GM20000 (cell line): ENCODE data around the gene KCNJ6.

Experiments used
- DNase-seq: peaks from one replicate; pipeline ENCODE4 v3.0.0; 2012; ENCODE audit warnings: low spot score
- TF ChIP-seq, protein P1 (sequence below): IDR thresholded peaks from 2 replicates; pipeline ENCODE4 v1.5.1; 2012; ENCODE audit warnings: mild to moderate bottlenecking, control low read depth; ENCODE audit errors: extremely low read depth, missing control alignments

Gene KCNJ6

DNA sequence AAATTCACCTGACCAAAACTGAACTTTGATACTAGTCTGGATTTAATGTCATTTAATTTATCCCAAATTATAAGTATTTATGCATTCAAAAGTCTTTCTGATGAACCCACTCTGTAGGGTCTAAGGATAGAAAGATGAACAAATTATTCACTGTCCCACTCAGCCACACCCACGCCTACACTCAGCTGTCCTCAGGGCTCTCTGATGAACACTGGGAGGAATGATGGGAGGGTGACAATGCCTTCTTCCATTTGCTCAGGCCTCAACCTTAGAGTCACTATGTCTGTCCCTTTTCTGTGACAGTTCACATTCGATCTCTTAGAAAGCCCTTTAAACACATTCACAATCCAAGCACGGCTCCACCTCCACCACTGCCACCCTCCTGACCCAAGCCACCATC, 41.8 kb downstream of the KCNJ6 start:
- DNase-seq, result no peak
- TF ChIP-seq, protein P1, sequence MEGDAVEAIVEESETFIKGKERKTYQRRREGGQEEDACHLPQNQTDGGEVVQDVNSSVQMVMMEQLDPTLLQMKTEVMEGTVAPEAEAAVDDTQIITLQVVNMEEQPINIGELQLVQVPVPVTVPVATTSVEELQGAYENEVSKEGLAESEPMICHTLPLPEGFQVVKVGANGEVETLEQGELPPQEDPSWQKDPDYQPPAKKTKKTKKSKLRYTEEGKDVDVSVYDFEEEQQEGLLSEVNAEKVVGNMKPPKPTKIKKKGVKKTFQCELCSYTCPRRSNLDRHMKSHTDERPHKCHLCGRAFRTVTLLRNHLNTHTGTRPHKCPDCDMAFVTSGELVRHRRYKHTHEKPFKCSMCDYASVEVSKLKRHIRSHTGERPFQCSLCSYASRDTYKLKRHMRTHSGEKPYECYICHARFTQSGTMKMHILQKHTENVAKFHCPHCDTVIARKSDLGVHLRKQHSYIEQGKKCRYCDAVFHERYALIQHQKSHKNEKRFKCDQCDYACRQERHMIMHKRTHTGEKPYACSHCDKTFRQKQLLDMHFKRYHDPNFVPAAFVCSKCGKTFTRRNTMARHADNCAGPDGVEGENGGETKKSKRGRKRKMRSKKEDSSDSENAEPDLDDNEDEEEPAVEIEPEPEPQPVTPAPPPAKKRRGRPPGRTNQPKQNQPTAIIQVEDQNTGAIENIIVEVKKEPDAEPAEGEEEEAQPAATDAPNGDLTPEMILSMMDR, result no peak

DNA sequence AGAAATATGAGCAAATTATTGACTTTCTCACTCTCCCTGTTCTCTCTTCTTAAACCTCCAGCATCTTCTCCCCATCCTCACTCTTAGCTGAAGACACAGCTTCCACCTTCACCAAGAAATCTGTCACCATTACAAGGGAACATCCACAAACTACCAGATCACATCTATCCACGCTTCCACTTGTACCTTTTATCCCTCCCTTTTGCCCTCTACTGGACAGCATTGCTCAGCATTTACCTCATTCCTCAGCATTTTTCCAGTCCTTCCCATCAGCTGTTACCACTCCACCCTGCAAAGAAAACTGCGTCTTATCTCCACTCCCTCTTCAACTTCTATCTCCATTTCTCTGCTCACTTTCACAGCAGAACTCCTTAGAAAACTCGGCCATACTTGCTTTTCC, 42.6 kb downstream of the KCNJ6 start:
- DNase-seq, result no peak
- TF ChIP-seq, protein P1, result no peak

DNA sequence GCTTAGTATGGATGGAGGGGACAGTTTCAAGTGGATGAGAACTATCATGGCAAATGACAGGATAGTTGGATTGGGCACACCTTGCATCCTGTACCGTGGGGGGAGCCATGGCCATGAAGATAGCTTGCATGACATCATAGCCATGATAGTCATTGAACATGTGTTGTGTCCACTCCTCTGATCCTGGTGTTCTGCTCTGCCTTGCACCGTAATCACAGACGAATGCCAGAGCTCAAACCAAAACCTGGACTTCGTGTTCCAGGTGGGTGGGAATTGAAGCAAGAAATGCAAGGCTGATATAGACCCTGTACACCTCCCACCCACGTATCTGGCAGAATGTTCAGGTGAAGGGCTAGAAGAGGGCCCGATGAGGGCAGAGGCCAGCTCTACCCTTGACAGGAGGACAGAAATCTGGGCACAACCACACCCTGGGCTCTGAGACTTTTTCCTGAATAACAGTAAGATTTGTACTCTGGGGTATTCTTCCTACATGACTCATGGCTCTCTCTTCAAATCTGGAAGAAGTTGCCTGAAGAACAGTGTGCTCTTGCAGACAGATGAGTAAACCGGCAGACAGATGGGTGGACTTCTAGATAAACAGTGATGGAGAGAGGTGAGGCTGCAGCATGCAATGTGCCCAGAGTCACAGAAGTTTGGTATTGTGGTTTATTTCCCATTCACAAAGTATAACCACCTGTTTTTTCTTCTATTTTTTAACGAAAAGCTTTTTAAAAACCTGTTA, 45.0 kb downstream of the KCNJ6 start:
- TF ChIP-seq, protein P1, result no peak
- DNase-seq, result no peak

DNA sequence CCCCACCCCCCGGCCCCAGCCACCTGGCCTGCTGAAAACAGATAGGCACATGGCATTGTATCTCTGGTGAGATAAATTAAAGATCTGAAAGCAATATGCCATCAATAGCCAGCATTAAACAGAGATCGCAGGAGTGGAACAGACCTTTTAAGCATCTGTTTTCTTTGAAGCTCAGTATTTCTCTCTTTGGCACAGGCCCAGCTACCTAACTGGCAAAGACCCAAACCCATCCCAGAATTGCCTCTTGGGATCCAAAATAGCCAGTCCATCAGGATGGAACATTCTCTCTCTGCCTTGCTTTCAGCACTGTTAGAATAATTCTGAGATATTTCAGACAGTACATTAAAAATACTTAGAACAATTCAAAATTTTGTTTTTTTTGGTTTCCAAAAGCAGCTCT, 46.0 kb downstream of the KCNJ6 start:
- DNase-seq, result no peak
- TF ChIP-seq, protein P1, result no peak

DNA sequence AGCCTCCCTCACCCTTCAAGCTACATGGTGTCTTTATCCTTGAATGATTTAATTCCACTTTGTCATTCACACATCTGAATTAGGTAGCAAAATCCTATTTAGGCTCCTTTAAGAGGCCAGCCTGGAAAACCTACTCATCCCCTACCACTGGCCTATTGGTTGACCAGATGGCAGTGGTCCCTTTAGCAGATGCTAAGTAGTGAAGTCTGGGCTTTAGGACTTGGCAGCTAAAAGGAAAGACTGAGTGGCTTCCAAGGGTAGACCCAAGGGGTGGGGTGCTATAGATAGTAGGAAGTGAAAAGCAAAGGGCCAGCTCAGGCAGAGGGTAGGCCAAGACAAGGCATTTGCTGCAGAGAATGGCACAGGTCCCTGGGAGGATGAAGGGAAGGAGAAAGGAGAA, 46.6 kb downstream of the KCNJ6 start:
- TF ChIP-seq, protein P1, result no peak
- DNase-seq, result no peak

DNA sequence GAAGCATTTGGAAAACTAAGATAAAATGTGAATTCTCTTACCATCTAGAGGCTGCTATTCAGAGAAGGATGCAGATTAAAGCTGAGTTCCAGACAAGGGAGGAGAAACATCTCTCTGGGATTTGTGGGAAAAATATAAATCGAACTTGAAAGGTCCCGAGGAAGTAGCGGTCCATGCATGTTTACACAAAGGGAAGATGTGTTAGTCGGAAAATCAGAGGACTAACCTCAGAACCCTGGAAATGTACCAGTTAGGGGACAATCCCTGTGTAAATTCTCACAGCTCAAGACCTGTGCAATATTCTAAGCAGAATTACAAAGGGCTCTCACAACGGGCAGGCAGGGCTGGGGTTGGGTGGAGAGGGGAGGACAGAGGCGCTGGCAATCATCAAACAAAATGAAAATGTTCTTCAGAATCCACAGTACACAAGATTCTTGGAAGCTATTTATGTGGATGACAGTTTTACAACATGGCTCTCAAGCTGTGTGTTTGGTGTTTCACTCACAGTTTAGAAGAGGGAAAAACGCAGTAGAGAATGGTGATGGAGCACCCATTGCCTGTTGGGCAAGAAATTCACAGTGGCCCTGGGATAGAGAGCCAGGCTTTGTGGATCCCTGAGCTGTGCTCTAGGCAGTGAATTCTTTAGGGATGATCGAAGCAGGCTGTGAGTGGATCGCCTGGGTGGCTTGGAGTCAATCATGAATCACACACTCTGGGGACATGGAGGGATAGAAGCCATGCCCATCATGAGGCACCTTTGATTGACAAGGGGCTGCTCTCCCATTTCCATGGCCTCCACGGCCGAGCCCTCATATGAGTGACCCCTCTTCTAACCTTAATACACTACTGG, 47.6 kb downstream of the KCNJ6 start:
- no peak for DNase-seq
- TF ChIP-seq, protein P1, result no peak

DNA sequence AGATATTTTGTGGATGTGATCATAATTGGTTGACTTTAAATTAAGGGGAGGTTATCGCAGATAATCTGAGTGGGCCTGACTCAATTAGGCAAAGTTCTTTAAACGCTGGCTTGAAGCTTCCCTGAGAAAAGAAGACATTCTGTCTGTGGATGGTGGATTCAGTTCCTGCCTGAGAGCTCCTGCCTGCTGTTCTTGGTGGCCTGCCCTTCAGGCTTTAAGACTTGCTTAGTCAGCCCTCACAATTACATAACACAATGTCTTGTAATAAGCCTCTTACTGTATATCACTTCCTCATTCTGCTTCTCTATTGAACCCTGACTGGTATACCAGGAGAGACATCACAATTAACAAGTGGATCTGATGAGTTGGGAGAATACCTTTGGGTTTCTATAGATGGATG, 50.2 kb downstream of the KCNJ6 start:
- DNase-seq, result no peak
- TF ChIP-seq, protein P1, result no peak
